ENCODE measurements around the gene TYW5. TPM values are rescaled to one million over a fixed set of nuclear protein-coding genes. Genes with fewer than 3 reads are reported as not detected.

TYW5 gene
- total and polyA plus RNA-seq, 2 donors = 3.4 to 22.4 TPM

GRCh38 chr2:199896617-199897016 lies 58.7 kb downstream of the TYW5 start:
- H3K36me3 ChIP-seq (ENCODE audit: insufficient read depth) = no peaks in the 10 kb centered on the region
- no peak overlapping the region for H3K27ac ChIP-seq (ENCODE audit: low read depth)
- H3K4me3 ChIP-seq (ENCODE audit: low read depth, low read length) = no peak overlapping the region
- DNase-seq (ENCODE audit: extremely low spot score) = no peak
- WGBS = 89% methylated on average over 2 of the region's 2 CpGs
- no peaks in the 10 kb centered on the region for H3K4me1 ChIP-seq (ENCODE audit: insufficient read depth)

- H3K4me1 ChIP-seq (ENCODE audit: insufficient read depth) = no peaks in the 10 kb centered on the region
- DNase-seq (ENCODE audit: extremely low spot score) = no peak
- no peaks in the 10 kb centered on the region for H3K36me3 ChIP-seq (ENCODE audit: insufficient read depth)
- WGBS = 48% methylated on average over 3 of the region's 3 CpGs
- H3K27ac ChIP-seq (ENCODE audit: low read depth) = no peak overlapping the region
- no peak overlapping the region for H3K4me3 ChIP-seq (ENCODE audit: low read depth, low read length)
Observed at GRCh38 chr2:199895406-199895805, 59.9 kb downstream of the TYW5 start.

GRCh38 chr2:199883474-199884212 lies 71.6 kb downstream of the TYW5 start:
- Histone ChIP-seq H3K4me3 (ENCODE audit: low read depth, low read length) (no peak overlapping the region), H3K36me3 (ENCODE audit: insufficient read depth) (no peaks in the 10 kb centered on the region), H3K4me1 (ENCODE audit: insufficient read depth) (no peaks in the 10 kb centered on the region), H3K27ac (ENCODE audit: low read depth) (no peak overlapping the region)
- DNase-seq (ENCODE audit: extremely low spot score) = no peak
- WGBS = 84% methylated on average over 6 of the region's 6 CpGs

GRCh38 chr2:199882667-199883066 lies 72.6 kb downstream of the TYW5 start:
- H3K4me3 ChIP-seq (ENCODE audit: low read depth, low read length) = no peak overlapping the region

More at GRCh38 chr2:199882667-199883066, 72.6 kb downstream of the TYW5 start:
- no peaks in the 10 kb centered on the region for H3K4me1 ChIP-seq (ENCODE audit: insufficient read depth)
- no peak overlapping the region for H3K27ac ChIP-seq (ENCODE audit: low read depth)
- no peak for DNase-seq (ENCODE audit: extremely low spot score)
- H3K36me3 ChIP-seq (ENCODE audit: insufficient read depth) = no peaks in the 10 kb centered on the region

Small RNA genes lying within 50 kb of the gene (small RNA-seq; reads per million reads assigned to genes)
- not detected for gene RN7SL717P

Other genes with a start within 250 kb of the TYW5 start
- gene FTCDNL1, start 104.3 kb downstream of the TYW5 start, total RNA-seq = 0.85 TPM
- gene FTCDNL1, start 104.3 kb downstream of the TYW5 start, polyA plus RNA-seq = 1.4 TPM
- gene C2orf69, start 44.2 kb downstream of the TYW5 start, total RNA-seq = 17.0 TPM
- 7.3 TPM for gene C2orf69, start 44.2 kb downstream of the TYW5 start, polyA plus RNA-seq
- 14.4 TPM for gene MAIP1, start 91 bp upstream of the TYW5 start, total RNA-seq
- gene MAIP1, start 91 bp upstream of the TYW5 start, polyA plus RNA-seq = 18.5 TPM

All from urinary bladder (tissue), 4 donors.